ENCODE data around the gene SLC5A11.
"Not testable (repeated sequence)": the region's sequence is repeated elsewhere in the genome, so short reads cannot be mapped to it uniquely, and the experiment has no call there.

SLC5A11 gene

GRCh38 chr16:24879684-24880083 lies 33.9 kb downstream of the SLC5A11 start:
- Histone ChIP-seq H3K4me3 (ENCODE audit: low read length) (no peak overlapping the region), H3K27me3 (ENCODE audit: control insufficient read depth, insufficient read depth, low read length) (no peaks in the 10 kb centered on the region), H3K36me3 (ENCODE audit: control insufficient read depth, insufficient read depth, low read length) (no peaks in the 10 kb centered on the region), H3K4me1 (ENCODE audit: control insufficient read depth, insufficient read depth, low read length) (no peaks in the 10 kb centered on the region), H3K27ac (ENCODE audit: low read depth, low read length) (no peak overlapping the region), H3K9ac (ENCODE audit: low read length) (no peak overlapping the region)

- Histone ChIP-seq H3K27me3 (ENCODE audit: control insufficient read depth, insufficient read depth, low read length) (no peaks in the 10 kb centered on the region), H3K4me1 (ENCODE audit: control insufficient read depth, insufficient read depth, low read length) (no peaks in the 10 kb centered on the region), H3K4me3 (ENCODE audit: low read length) (no peak overlapping the region), H3K9ac (ENCODE audit: low read length) (no peak overlapping the region), H3K27ac (ENCODE audit: low read depth, low read length) (no peak overlapping the region), H3K36me3 (ENCODE audit: control insufficient read depth, insufficient read depth, low read length) (no peaks in the 10 kb centered on the region)
Observed at GRCh38 chr16:24883714-24884151, 38.0 kb downstream of the SLC5A11 start.

DNA sequence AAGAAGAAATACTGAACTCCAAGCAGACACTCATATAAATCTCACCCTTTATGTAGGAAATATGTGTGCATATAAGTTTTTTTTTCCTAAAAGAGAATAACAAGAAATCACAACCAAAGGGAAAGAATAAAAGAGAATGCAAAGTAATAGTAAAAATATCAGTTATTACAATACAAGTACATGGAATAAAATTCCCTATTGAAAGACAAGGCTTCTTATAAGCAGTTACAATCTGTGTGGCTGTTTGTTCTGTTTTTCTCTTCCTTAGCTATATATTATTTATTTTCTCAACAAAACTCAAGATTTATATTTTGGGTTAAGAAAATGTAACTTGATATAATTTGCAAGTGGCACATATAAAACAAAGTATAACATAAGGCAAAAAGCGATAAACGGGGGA lies 41.7 kb downstream of the SLC5A11 start:
- H3K27me3 ChIP-seq (ENCODE audit: control insufficient read depth, insufficient read depth, low read length): no peaks in the 10 kb centered on the region
- H3K9ac ChIP-seq (ENCODE audit: low read length): no peak overlapping the region
- no peak overlapping the region for H3K4me3 ChIP-seq (ENCODE audit: low read length)
- no peaks in the 10 kb centered on the region for H3K36me3 ChIP-seq (ENCODE audit: control insufficient read depth, insufficient read depth, low read length)
- no peaks in the 10 kb centered on the region for H3K4me1 ChIP-seq (ENCODE audit: control insufficient read depth, insufficient read depth, low read length)
- H3K27ac ChIP-seq (ENCODE audit: low read depth, low read length): no peak overlapping the region

DNA sequence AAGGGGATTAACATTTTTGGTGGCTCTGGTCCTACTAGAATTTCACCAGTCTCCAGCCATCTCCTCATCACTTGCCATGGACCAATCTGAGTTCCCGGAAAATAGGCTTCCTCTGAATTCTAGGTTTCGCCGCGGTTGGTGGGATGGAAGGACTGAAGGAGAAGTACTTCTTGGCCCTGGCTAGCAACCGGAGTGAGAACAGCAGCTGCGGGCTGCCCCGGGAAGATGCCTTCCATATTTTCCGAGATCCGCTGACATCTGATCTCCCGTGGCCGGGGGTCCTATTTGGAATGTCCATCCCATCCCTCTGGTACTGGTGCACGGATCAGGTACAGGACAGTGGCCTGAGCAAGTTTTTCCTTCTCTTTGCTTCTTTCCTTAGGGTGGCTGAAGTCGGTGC lies 45.0 kb downstream of the SLC5A11 start:
- Histone ChIP-seq H3K27me3 (ENCODE audit: control insufficient read depth, insufficient read depth, low read length) (no peaks in the 10 kb centered on the region), H3K4me3 (ENCODE audit: low read length) (no peak overlapping the region), H3K27ac (ENCODE audit: low read depth, low read length) (no peak overlapping the region), H3K9ac (ENCODE audit: low read length) (no peak overlapping the region), H3K4me1 (ENCODE audit: control insufficient read depth, insufficient read depth, low read length) (no peaks in the 10 kb centered on the region), H3K36me3 (ENCODE audit: control insufficient read depth, insufficient read depth, low read length) (no peaks in the 10 kb centered on the region)

DNA sequence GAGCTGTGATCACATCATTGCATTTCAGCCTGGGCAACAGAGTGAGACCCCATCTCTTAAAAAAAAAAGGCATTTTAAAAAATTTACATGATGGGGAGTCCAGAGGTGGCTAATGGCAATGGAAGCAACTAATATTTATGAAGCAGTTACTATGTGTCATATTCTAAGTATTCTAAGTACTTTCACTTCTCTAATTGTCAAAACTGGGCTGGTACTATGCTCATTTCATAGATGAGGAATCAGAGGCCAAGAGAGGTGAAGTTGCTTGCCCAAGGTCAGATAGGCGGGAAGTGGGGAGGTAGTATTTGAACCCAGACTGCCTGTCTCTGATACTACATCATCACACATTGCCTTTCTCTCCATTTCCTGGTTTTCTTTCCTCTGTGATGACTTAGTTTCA lies 50.7 kb downstream of the SLC5A11 start:
- no peaks in the 10 kb centered on the region for H3K4me1 ChIP-seq (ENCODE audit: control insufficient read depth, insufficient read depth, low read length)
- H3K27me3 ChIP-seq (ENCODE audit: control insufficient read depth, insufficient read depth, low read length): no peaks in the 10 kb centered on the region
- H3K27ac ChIP-seq (ENCODE audit: low read depth, low read length): no peak overlapping the region
- no peak overlapping the region for H3K9ac ChIP-seq (ENCODE audit: low read length)
- H3K36me3 ChIP-seq (ENCODE audit: control insufficient read depth, insufficient read depth, low read length): no peaks in the 10 kb centered on the region
- H3K4me3 ChIP-seq (ENCODE audit: low read length): no peak overlapping the region

DNA sequence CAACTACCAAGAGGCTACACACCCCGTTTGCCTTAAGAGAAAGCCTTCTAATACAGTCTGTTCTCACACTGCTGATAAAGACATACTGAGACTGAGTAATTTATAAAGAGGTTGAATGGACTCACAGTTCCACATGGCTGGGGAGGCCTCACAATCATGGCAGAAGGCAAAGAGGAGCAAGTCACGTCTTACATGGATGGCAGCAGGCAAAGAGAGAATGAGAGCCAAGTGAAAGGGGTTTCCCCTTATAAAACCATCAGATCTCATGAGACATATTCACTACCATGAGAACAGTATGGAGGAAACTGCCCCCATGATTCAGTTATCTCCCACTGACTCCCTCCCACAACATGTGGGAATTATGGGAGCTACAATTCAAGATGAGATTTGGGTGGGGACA lies 51.8 kb downstream of the SLC5A11 start:
- not testable (repeated sequence) for H3K4me1 ChIP-seq (ENCODE audit: control insufficient read depth, insufficient read depth, low read length); H3K36me3 ChIP-seq (ENCODE audit: control insufficient read depth, insufficient read depth, low read length)

DNA sequence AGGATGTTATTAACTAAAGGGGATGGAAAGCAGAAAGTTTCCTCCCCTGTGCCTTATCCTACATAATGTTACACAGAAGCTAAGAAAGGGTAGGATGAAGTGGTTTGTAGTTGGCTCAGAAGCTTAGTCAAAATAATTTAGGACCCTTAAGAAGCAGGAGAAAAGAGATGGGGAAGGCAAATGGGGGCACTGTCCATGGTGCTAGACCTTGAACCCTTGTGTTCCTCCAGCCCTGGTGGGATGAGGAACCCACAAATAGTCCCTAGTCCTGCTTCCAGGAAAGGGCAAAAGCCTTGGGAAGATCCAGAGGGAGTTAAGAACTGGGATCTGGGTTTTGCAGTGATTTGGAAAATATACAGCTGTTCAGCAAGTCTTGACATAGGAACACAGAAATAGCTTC lies 54.5 kb downstream of the SLC5A11 start:
- no peaks in the 10 kb centered on the region for H3K27me3 ChIP-seq (ENCODE audit: control insufficient read depth, insufficient read depth, low read length)
- H3K27ac ChIP-seq (ENCODE audit: low read depth, low read length): no peak overlapping the region
- H3K4me3 ChIP-seq (ENCODE audit: low read length): no peak overlapping the region
- no peaks in the 10 kb centered on the region for H3K36me3 ChIP-seq (ENCODE audit: control insufficient read depth, insufficient read depth, low read length)
- no peak overlapping the region for H3K9ac ChIP-seq (ENCODE audit: low read length)
- no peaks in the 10 kb centered on the region for H3K4me1 ChIP-seq (ENCODE audit: control insufficient read depth, insufficient read depth, low read length)

More for the DNA sequence above, 51.8 kb downstream of the SLC5A11 start:
- not testable (repeated sequence) for H3K9ac ChIP-seq (ENCODE audit: low read length); H3K4me3 ChIP-seq (ENCODE audit: low read length); H3K27me3 ChIP-seq (ENCODE audit: control insufficient read depth, insufficient read depth, low read length); H3K27ac ChIP-seq (ENCODE audit: low read depth, low read length)

DNA sequence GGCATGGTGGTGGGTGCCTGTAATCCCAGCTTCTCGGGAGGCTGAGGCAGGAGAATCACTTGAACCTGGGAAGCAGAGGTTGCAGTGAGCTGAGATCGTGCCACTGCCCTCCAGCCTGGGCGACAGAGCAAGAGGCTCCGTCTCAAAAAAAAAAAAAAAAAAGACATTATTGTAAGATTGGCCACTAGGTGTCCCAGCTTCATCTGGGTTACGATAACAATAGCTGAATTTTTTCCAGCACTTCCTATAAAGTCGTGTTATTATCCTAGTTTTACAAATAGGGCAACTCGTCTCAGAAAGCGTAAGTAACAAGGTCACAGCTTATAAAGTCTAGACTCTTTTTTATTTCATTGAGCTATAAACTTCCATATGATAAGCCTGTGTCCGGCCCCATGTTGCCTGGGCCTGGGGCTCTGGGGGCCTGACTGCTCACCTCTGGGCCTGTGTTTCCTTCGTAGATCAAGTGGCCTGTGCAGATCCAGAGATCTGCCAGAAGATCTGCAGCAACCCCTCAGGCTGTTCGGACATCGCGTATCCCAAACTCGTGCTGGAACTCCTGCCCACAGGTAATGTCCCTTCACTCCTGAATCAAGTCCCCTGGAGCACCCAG lies 60.5 kb downstream of the SLC5A11 start:
- Histone ChIP-seq H3K4me3 (ENCODE audit: low read length) (no peak overlapping the region), H3K36me3 (ENCODE audit: control insufficient read depth, insufficient read depth, low read length) (no peaks in the 10 kb centered on the region), H3K4me1 (ENCODE audit: control insufficient read depth, insufficient read depth, low read length) (no peaks in the 10 kb centered on the region), H3K9ac (ENCODE audit: low read length) (no peak overlapping the region), H3K27me3 (ENCODE audit: control insufficient read depth, insufficient read depth, low read length) (no peaks in the 10 kb centered on the region), H3K27ac (ENCODE audit: low read depth, low read length) (no peak overlapping the region)

GRCh38 chr16:24906901-24907300 lies 61.1 kb downstream of the SLC5A11 start:
- Histone ChIP-seq H3K9ac (ENCODE audit: low read length) (no peak overlapping the region), H3K27ac (ENCODE audit: low read depth, low read length) (no peak overlapping the region), H3K4me1 (ENCODE audit: control insufficient read depth, insufficient read depth, low read length) (no peaks in the 10 kb centered on the region), H3K36me3 (ENCODE audit: control insufficient read depth, insufficient read depth, low read length) (no peaks in the 10 kb centered on the region), H3K27me3 (ENCODE audit: control insufficient read depth, insufficient read depth, low read length) (no peaks in the 10 kb centered on the region), H3K4me3 (ENCODE audit: low read length) (no peak overlapping the region)

- Histone ChIP-seq H3K36me3 (ENCODE audit: control insufficient read depth, insufficient read depth, low read length) (no peaks in the 10 kb centered on the region), H3K4me1 (ENCODE audit: control insufficient read depth, insufficient read depth, low read length) (no peaks in the 10 kb centered on the region), H3K27ac (ENCODE audit: low read depth, low read length) (no peak overlapping the region), H3K27me3 (ENCODE audit: control insufficient read depth, insufficient read depth, low read length) (no peaks in the 10 kb centered on the region), H3K4me3 (ENCODE audit: low read length) (no peak overlapping the region), H3K9ac (ENCODE audit: low read length) (no peak overlapping the region)
Observed at GRCh38 chr16:24908716-24909115, 63.0 kb downstream of the SLC5A11 start.

DNA sequence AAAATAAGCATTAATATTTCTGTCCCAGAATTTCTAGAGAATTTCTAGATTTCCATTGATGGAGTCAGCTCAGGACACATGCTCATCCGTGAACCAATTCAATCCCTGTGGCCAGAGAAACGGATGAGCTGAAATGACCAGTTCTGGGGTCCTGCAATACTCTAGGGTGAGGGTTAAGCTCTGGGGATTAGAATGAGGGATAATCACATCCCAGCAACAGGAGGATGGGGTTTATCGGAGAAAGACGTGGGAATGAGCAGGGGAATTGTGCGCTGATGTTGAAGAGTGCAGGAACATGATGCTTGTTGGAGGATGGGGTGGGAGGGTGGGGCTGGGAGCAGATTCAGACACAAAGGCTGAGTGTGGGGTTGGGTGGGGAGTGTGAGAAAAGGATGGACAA lies 64.1 kb downstream of the SLC5A11 start:
- H3K36me3 ChIP-seq (ENCODE audit: control insufficient read depth, insufficient read depth, low read length): no peaks in the 10 kb centered on the region
- no peaks in the 10 kb centered on the region for H3K27me3 ChIP-seq (ENCODE audit: control insufficient read depth, insufficient read depth, low read length)
- no peaks in the 10 kb centered on the region for H3K4me1 ChIP-seq (ENCODE audit: control insufficient read depth, insufficient read depth, low read length)
- H3K9ac ChIP-seq (ENCODE audit: low read length): no peak overlapping the region
- H3K27ac ChIP-seq (ENCODE audit: low read depth, low read length): no peak overlapping the region
- H3K4me3 ChIP-seq (ENCODE audit: low read length): no peak overlapping the region

DNA sequence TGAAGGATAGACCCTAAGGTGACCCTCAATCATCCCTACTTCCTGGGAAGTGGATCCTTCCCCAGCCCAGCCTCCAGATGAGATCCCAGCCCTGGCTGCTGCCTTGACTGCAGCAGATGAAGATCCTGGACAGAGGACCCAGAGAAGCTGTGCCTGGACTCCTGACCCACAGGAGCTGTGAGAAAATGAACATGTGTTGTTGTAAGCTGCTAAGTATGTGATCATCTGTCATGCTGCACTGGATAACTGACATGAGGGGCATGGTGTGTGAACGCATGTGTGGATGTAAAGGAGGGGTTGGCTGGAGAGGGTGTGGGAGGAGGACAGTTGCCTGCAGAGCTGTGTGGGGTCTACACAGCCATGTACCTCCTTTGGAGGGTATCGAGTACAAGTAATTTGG lies 69.3 kb downstream of the SLC5A11 start:
- H3K27ac ChIP-seq (ENCODE audit: low read depth, low read length): no peak overlapping the region
- no peak overlapping the region for H3K4me3 ChIP-seq (ENCODE audit: low read length)
- H3K27me3 ChIP-seq (ENCODE audit: control insufficient read depth, insufficient read depth, low read length): no peaks in the 10 kb centered on the region
- no peaks in the 10 kb centered on the region for H3K4me1 ChIP-seq (ENCODE audit: control insufficient read depth, insufficient read depth, low read length)
- H3K36me3 ChIP-seq (ENCODE audit: control insufficient read depth, insufficient read depth, low read length): peaks cover 13% of the 10 kb centered on the region
- no peak overlapping the region for H3K9ac ChIP-seq (ENCODE audit: low read length)

DNA sequence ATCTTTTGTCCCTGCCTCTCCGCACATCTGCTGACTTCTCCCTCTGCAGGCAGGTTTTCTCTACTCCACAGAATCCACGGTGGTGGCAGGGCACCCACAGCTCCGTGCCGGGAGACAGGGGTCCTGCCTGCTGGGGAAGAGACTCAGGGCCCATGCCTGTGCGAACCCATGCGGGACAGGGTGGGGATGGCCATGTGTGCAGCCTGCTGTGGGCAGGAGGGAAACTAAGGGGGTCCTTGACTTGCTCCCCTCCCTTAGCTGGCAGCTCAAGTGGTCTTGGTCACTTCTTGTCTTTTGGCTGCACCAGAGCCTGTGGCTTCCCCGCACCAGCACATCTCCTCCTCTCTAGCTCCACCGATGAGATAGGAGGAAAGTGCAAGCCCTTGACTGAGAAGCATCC lies 69.8 kb downstream of the SLC5A11 start:
- H3K27ac ChIP-seq (ENCODE audit: low read depth, low read length): no peak overlapping the region
- H3K36me3 ChIP-seq (ENCODE audit: control insufficient read depth, insufficient read depth, low read length): peaks cover 18% of the 10 kb centered on the region
- no peak overlapping the region for H3K4me3 ChIP-seq (ENCODE audit: low read length)
- no peaks in the 10 kb centered on the region for H3K27me3 ChIP-seq (ENCODE audit: control insufficient read depth, insufficient read depth, low read length)
- no peaks in the 10 kb centered on the region for H3K4me1 ChIP-seq (ENCODE audit: control insufficient read depth, insufficient read depth, low read length)
- H3K9ac ChIP-seq (ENCODE audit: low read length): no peak overlapping the region

Data from rectal smooth muscle tissue (tissue), 1 donor.